GM20000 (cell line): ENCODE results near the gene DENND5B.
"Not testable (repeated sequence)": the region's sequence is repeated elsewhere in the genome, so short reads cannot be mapped to it uniquely, and the experiment has no call there.

Source experiments
- DNase-seq: peaks from one replicate; pipeline ENCODE4 v3.0.0; 2012; ENCODE audit warnings: low spot score
- TF ChIP-seq, protein P1 (sequence below): IDR thresholded peaks from 2 replicates; pipeline ENCODE4 v1.5.1; 2012; ENCODE audit warnings: mild to moderate bottlenecking, control low read depth; ENCODE audit errors: extremely low read depth, missing control alignments

The DENND5B gene

DNA sequence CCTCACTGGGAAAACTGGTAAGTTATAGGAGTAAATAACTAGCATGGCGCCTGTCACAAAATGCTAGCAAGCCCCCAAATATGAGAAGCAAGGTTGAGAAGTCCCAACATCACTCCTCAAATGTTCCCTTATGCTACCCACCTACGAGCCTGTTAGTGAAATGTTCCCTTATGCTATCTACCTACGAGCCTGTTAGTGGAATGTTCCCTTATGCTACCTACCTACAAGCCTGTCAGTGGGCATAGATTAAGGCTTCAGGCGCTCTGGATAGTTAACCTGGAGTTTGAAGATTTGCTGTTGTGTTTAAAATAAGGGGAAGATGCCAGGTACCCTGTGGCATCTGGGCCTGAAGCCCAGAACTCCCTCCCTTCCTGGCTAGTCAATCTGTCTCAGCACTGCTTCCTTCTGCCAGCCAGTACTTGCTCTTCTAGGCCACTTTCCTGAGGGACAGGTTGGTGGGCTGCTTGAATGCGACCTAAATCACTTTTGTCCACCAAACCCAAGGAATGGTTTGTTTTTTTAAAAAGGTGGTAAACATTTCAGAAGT lies 197.9 kb downstream of the DENND5B start:
- TF ChIP-seq, protein P1, sequence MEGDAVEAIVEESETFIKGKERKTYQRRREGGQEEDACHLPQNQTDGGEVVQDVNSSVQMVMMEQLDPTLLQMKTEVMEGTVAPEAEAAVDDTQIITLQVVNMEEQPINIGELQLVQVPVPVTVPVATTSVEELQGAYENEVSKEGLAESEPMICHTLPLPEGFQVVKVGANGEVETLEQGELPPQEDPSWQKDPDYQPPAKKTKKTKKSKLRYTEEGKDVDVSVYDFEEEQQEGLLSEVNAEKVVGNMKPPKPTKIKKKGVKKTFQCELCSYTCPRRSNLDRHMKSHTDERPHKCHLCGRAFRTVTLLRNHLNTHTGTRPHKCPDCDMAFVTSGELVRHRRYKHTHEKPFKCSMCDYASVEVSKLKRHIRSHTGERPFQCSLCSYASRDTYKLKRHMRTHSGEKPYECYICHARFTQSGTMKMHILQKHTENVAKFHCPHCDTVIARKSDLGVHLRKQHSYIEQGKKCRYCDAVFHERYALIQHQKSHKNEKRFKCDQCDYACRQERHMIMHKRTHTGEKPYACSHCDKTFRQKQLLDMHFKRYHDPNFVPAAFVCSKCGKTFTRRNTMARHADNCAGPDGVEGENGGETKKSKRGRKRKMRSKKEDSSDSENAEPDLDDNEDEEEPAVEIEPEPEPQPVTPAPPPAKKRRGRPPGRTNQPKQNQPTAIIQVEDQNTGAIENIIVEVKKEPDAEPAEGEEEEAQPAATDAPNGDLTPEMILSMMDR = no peak
- DNase-seq = no peak

DNA sequence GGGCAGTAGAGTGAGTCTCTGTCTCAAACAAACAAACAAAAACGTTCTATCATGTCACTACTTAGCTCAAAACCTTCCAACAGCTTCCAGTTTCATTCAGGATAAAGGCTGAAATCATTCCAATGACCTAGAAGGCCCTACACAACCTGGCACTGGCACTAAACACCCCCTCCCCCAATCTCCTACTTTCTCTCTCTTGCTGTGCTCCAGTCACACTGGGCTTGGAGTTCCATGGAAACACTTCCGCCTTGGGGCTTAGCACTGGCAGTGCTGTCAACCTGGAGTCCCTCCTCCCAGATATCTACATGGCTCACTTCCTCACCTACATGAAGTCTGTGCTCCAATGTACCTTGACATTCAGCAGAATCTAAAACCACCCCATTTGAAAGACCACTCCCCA lies 199.9 kb downstream of the DENND5B start:
- no peak for DNase-seq
- TF ChIP-seq, protein P1 = no peak

DNA sequence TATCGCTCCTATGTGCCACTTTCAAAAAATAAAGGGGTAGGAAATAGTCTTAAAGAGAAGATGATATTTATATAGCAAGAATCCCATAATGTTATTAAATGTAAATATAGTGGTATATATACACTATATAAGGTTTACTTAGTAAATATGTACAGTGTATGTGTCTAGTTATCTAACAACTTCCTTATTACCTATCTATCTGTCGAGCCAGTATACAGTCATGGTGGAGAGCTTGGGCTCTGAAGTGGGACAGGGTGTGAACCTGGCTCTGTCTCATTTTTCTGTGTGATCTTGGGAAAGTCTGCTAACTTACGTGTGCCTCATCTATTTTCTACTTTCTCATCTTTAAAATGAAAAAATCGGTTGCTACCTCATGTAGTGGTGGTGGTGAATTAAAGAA lies 202.2 kb downstream of the DENND5B start:
- TF ChIP-seq, protein P1 = no peak

DNA sequence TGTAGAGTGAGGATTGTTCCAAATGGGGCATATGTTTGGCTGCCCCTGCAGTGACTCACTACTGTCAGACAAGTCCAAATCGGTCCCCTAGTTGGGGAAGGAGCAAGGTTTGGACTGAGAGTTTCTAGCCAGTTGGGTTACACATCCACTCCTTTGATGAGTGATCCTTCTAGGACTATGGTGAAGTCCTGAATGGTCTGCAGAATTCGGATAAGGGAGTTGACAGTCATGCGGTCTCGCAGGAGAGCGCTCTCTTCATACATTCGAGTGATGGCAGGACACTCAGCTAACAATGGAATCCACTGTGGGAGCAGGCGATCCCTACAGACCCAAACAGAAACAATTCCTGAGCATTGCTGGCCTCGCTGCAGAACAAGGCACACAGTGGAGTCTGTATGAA lies 203.5 kb downstream of the DENND5B start:
- DNase-seq = no peak
- TF ChIP-seq, protein P1 = no peak

More for the DNA sequence above, 202.2 kb downstream of the DENND5B start:
- no peak for DNase-seq

DNA sequence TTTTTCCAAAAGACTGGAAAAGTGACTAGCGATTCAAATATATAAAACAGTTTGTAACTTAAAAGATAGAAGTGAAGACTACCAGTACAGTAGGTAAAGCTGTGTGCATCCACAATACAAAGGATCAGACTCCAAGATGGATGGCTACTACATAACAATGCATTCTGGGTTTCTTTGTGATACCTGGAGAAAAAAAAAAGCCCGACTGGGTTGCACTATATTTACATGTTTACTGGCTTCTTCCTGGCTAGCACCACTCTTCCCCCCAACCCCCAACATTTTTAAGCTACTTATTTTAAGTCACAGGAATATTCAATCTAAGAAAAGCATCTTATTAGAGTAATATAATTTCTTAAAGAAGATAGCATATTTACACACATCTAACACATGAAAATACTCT lies 203.9 kb downstream of the DENND5B start:
- DNase-seq = no peak
- TF ChIP-seq, protein P1 = no peak

DNA sequence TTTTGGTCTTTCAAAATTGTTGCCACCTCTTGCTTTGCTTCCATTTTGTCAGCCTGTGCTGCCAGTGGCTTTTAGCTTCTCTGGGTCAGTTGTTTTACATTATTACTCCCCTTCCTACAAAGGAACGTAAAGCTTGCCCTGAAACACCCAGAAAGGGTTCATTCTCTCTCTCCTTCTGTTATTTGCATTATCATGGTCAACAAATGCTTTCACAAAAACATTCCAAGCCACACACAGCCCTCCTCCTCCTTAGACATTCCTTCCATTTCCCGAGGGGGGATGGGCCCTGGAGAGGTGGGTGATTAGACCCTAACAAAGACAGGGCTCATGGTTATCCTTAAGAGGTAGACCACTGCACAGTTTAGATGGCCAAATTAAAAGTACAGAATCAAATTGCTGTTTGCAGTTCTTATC lies 204.6 kb downstream of the DENND5B start:
- no peak for DNase-seq
- TF ChIP-seq, protein P1 = no peak

DNA sequence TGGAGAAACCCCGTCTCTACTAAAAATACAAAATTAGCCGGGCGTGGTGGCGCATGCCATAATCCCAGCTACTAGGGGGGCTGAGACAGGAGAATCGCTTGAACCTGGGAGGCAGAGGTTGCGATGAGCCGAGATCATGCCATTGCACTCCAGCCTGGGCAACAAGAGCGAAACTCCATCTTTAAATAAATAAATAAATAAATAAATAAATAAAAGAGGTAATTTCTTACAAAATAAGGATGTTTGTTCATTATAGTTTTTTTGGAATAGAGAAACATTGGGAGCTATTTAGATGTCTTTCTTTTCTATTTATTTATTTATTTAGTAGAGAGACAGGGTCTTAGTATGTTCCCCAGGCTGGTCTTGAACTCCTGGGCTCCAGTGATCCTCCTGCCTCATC lies 213.7 kb downstream of the DENND5B start:
- not testable (repeated sequence) for DNase-seq

DNA sequence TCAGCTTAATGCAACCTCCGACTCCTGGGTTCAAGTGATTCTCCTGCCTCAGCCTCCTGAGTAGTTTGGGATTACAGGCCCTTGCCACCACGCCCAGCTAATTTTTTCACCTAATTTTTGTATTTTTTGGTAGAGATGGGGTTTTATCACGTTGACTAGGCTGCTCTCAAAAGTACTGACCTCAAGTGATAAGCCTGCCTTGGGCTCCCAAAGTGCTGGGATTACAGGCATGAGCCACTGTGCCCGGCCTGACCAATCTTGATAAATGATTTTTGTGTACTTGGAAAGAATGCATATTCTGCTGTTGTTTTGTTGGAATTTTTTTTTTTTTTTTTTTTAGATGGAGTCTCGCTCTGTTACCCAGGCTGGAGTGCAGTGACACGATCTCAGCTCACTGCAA lies 215.5 kb downstream of the DENND5B start:
- DNase-seq = not testable (repeated sequence)

DNA sequence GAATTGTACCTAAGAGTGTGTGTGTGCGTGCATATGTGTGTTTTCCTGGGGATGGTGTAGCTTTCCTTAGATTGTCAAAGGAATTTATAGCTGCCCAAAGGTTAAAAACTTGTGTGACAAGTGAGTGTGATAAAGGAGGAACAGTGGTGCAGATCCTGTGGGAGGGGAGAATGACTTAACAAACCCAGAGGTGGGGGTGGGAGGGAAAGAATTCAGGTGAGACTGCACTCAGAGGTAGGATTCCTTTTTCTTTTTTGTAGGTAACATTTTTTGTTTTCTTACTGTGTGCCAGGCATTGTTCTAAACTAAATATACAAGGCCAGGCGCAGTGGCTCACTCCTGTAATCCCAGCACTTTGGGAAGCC lies 219.7 kb downstream of the DENND5B start:
- TF ChIP-seq, protein P1 = no peak
- no peak for DNase-seq
